ENCODE measurements around the gene GIMAP5. TPM values are rescaled to one million over a fixed set of nuclear protein-coding genes. Genes with fewer than 3 reads are reported as not detected.

Gene GIMAP5
- total and polyA plus RNA-seq, 2 of the 13 experiments (the other 11 are each of a cell fraction or from before 2014, with no cell fraction given) = not detected

- Histone ChIP-seq H3K4me3 (replicated peaks in 1 of 3; ENCODE audit: insufficient read depth in 1 of 3, low read depth in 2 of 3, low read length in 3 of 3) (no peak overlapping the region), H3K9ac (ENCODE audit: insufficient read depth, low read depth, low read length) (no peak overlapping the region), H3K4me1 (ENCODE audit: insufficient read depth, low read length) (no peaks in the 10 kb centered on the region), H3K4me2 (ENCODE audit: low read depth, low read length) (no peak overlapping the region), H3K79me2 (ENCODE audit: insufficient read depth, low read length) (no peaks in the 10 kb centered on the region), H3K9me3 (ENCODE audit: low read length) (no peaks in the 10 kb centered on the region), H4K20me1 (ENCODE audit: insufficient read depth, low read length) (no peaks in the 10 kb centered on the region), H3K36me3 (replicated peaks in 1 of 2; ENCODE audit: control insufficient read depth in 1 of 2, insufficient read depth in 2 of 2, low read length in 2 of 2) (no peaks in the 10 kb centered on the region), H3K27me3 (ENCODE audit: control insufficient read depth in 1 of 2, insufficient read depth in 2 of 2, low read length in 2 of 2) (peaks cover 1 to 10% of the 10 kb centered on the region in 2 experiments; a peak in 2 of 5 replicates), H3K27ac (ENCODE audit: extremely low read length, insufficient read depth, low read length) (no peak overlapping the region), H2AFZ (ENCODE audit: low read length) (no peak overlapping the region)
- in situ Hi-C loops (cut with HindIII; ENCODE audit: extremely low pct_ligation_motif_present, low pct_unique_long_range_greater_than_20kb) (no loop called here), intact Hi-C loops (cut with micrococcal nuclease; ENCODE audit: unreplicated experiment) (no loop called here)
- TF ChIP-seq HES4 (CRISPR knock-in tag; IDR thresholded peaks at IDR 0.05; ENCODE audit: borderline replicate concordance) (no peak), CEBPB (IDR thresholded peaks at IDR 0.05; ENCODE audit: borderline replicate concordance, low read depth, low read length) (peak; percentile 67; the same call in 1 of the 2 replicates)
- 40% methylated on average over 10 of the region's 10 CpGs for WGBS (ENCODE audit: low lambda C conversion rate)
- no TSS peak for BruUV-seq (replicated peaks)
- no peak for FAIRE-seq
- ChIA-PET POLR2A (no interaction called here), CTCF (ENCODE audit: low intra/inter-chr PET ratio, low total read pairs) (no interaction called here)
- DNase-seq (ENCODE audit: low spot score) = no peak
- no peak for ATAC-seq
These were observed 2.8 kb downstream of the GIMAP5 start for GRCh38 chr7:150740053-150740452.

GRCh38 chr7:150742286-150742968 lies 5.2 kb downstream of the GIMAP5 start:
- Histone ChIP-seq H3K79me2 (ENCODE audit: insufficient read depth, low read length) (no peaks in the 10 kb centered on the region), H3K9ac (ENCODE audit: insufficient read depth, low read depth, low read length) (no peak overlapping the region), H3K9me3 (ENCODE audit: low read length) (no peaks in the 10 kb centered on the region), H3K4me2 (ENCODE audit: low read depth, low read length) (no peak overlapping the region), H3K36me3 (replicated peaks in 1 of 2; ENCODE audit: control insufficient read depth in 1 of 2, insufficient read depth in 2 of 2, low read length in 2 of 2) (no peaks in the 10 kb centered on the region), H3K27ac (ENCODE audit: extremely low read length, insufficient read depth, low read length) (no peak overlapping the region), H3K27me3 (ENCODE audit: control insufficient read depth in 1 of 2, insufficient read depth in 2 of 2, low read length in 2 of 2) (peaks cover 1 to 6% of the 10 kb centered on the region in 2 experiments; a peak in 1 of 5 replicates), H2AFZ (ENCODE audit: low read length) (no peak overlapping the region), H3K4me3 (replicated peaks in 1 of 3; ENCODE audit: insufficient read depth in 1 of 3, low read depth in 2 of 3, low read length in 3 of 3) (no peak overlapping the region), H4K20me1 (ENCODE audit: insufficient read depth, low read length) (no peaks in the 10 kb centered on the region), H3K4me1 (ENCODE audit: insufficient read depth, low read length) (no peaks in the 10 kb centered on the region)
- FAIRE-seq (no peak), ATAC-seq (no peak), DNase-seq (ENCODE audit: low spot score) (no peak)
- ChIA-PET POLR2A (no interaction called here), CTCF (ENCODE audit: low intra/inter-chr PET ratio, low total read pairs) (no interaction called here)
- in situ Hi-C loops (cut with HindIII; ENCODE audit: extremely low pct_ligation_motif_present, low pct_unique_long_range_greater_than_20kb) (no loop called here), intact Hi-C loops (cut with micrococcal nuclease; ENCODE audit: unreplicated experiment) (no loop called here)
- no TSS peak for BruUV-seq (replicated peaks)
- TF ChIP-seq HMG20A (CRISPR knock-in tag; IDR thresholded peaks at IDR 0.05; ENCODE audit: borderline replicate concordance) = no peak
- WGBS (ENCODE audit: low lambda C conversion rate) = 23% methylated on average over 8 of the region's 14 CpGs
